Gastroesophageal sphincter (tissue), 4 donors: ENCODE measurements around the gene UGT1A8. TPM values are rescaled to one million over a fixed set of nuclear protein-coding genes. Genes with fewer than 3 reads are reported as not detected.
"Not testable (repeated sequence)": the region's sequence is repeated elsewhere in the genome, so short reads cannot be mapped to it uniquely, and the experiment has no call there.

ENCODE experiments used
- ATAC-seq: fragments of 150-250 bp; one replicate; pipeline ENCODE4 v1.9.1; 2016; ENCODE audit warnings: mild to moderate bottlenecking, moderate library complexity
- H3K27ac ChIP-seq, 4 donors: fragments of 200-600 bp; sonication (generic) in 3 of 4; 1 replicate in 3 of 4; 2 replicates in 1 of 4; pipeline ENCODE4 v1.5.1; 2016 to 2019
- H3K27me3 ChIP-seq: fragments of 200-600 bp; sonication (generic); one replicate; pipeline ENCODE4 v1.5.1; 2019
- H3K36me3 ChIP-seq, 2 donors: fragments of 200-600 bp; sonication (generic); one replicate each; pipeline ENCODE4 v1.5.1; 2019; ENCODE audit warnings: control low read depth in 1 of 2
- H3K4me1 ChIP-seq, 3 donors: fragments of 200-600 bp; sonication (generic); 1 replicate in 2 of 3; 2 replicates in 1 of 3; pipeline ENCODE4 v1.5.1; 2016 to 2019; ENCODE audit warnings: control low read depth in 2 of 3
- H3K4me3 ChIP-seq, 2 donors: fragments of 200-600 bp; sonication (generic); one replicate each; pipeline ENCODE4 v1.5.1; 2019; ENCODE audit warnings: mild to moderate bottlenecking in 1 of 2, moderate library complexity in 1 of 2
- H3K9me3 ChIP-seq, 3 donors: fragments of 200-600 bp; sonication (generic); one replicate each; pipeline ENCODE4 v1.5.1; 2017 to 2019; ENCODE audit warnings: control low read depth in 2 of 3
- EP300 ChIP-seq: sonication (generic); formaldehyde crosslinking; IDR thresholded peaks from one replicate; pipeline ENCODE4 v1.6.1; 2017; ENCODE audit warnings: antibody characterized with exemption, mild to moderate bottlenecking
- POLR2A ChIP-seq, 2 donors: fragments of 450-650 bp; IDR thresholded peaks; one replicate each; pipeline ENCODE4 v1.6.1; 2017; ENCODE audit warnings: antibody characterized with exemption in 2 of 2, mild to moderate bottlenecking in 2 of 2, moderate library complexity in 1 of 2
- POLR2AphosphoS5 ChIP-seq: sonication (generic); formaldehyde crosslinking; IDR thresholded peaks from one replicate; pipeline ENCODE4 v1.6.1; 2017; ENCODE audit warnings: antibody characterized with exemption
- WGBS, 2 donors: methylation state at CpG; one replicate each; pipeline ENCODE4 v1.1.5; 2018; ENCODE audit warnings: low coverage in 1 of 2; 5-methylcytosine and 5-hydroxymethylcytosine counted together
- total RNA-seq, 4 donors: library from RNA; depleted of rRNA; stranded (reverse); fragments of >200 nt; gene quantifications; one replicate each; pipeline ENCODE4 v1.1.0, GENCODE V29; 2016
- TF ChIP-seq, protein P1 (sequence below), 4 experiments: fragments of 200-600 bp in 2 of 4; fragments of 450-650 bp in 2 of 4; sonication (generic) in 1 of 4; IDR thresholded peaks; one replicate each; pipeline ENCODE4 v1.5.1; 2017 to 2019; ENCODE audit warnings: antibody characterized with exemption in 4 of 4, mild to moderate bottlenecking in 2 of 4, moderate library complexity in 2 of 4

Gene UGT1A8
- total RNA-seq, 4 donors from 2014 or later, result not detected

DNA sequence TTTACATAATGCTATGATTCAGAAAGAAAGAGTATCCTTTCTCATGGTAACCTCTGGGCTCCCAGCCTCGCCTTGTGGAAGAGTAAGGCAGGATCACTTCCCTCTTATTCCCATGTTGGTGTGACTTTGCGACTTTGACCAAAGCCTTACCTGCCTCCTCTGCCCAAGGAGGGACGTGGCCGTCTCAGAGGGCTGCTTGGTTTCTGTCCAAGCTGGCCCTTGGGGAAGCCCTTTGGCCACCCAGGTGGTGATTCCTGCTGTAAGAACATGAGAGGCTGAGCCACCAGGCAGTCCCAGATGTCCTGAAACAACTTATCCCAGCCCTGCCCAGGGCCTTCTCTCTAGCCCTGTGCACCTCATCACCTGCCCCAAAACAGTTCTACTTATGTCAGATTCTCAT is 81.3 kb downstream of the UGT1A8 start:
- WGBS, 2 donors, result 53 to 84% methylated on average over 2 to 4 of the region's 4 CpGs
- ATAC-seq, result no peak
- no peaks in the 10 kb centered on the region for H3K27me3 ChIP-seq
- no peak overlapping the region for H3K27ac ChIP-seq
- no peaks in the 10 kb centered on the region for H3K36me3 ChIP-seq
- H3K9me3 ChIP-seq, result no peaks in the 10 kb centered on the region
- no peak overlapping the region for H3K4me3 ChIP-seq
- no peaks in the 10 kb centered on the region for H3K4me1 ChIP-seq
- TF ChIP-seq, protein P1, sequence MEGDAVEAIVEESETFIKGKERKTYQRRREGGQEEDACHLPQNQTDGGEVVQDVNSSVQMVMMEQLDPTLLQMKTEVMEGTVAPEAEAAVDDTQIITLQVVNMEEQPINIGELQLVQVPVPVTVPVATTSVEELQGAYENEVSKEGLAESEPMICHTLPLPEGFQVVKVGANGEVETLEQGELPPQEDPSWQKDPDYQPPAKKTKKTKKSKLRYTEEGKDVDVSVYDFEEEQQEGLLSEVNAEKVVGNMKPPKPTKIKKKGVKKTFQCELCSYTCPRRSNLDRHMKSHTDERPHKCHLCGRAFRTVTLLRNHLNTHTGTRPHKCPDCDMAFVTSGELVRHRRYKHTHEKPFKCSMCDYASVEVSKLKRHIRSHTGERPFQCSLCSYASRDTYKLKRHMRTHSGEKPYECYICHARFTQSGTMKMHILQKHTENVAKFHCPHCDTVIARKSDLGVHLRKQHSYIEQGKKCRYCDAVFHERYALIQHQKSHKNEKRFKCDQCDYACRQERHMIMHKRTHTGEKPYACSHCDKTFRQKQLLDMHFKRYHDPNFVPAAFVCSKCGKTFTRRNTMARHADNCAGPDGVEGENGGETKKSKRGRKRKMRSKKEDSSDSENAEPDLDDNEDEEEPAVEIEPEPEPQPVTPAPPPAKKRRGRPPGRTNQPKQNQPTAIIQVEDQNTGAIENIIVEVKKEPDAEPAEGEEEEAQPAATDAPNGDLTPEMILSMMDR (IDR thresholded peaks at IDR 0.05), result no peak
- TF ChIP-seq POLR2A (IDR thresholded peaks at IDR 0.05), result no peak
- TF ChIP-seq EP300, result no peak
- TF ChIP-seq POLR2AphosphoS5, result no peak

DNA sequence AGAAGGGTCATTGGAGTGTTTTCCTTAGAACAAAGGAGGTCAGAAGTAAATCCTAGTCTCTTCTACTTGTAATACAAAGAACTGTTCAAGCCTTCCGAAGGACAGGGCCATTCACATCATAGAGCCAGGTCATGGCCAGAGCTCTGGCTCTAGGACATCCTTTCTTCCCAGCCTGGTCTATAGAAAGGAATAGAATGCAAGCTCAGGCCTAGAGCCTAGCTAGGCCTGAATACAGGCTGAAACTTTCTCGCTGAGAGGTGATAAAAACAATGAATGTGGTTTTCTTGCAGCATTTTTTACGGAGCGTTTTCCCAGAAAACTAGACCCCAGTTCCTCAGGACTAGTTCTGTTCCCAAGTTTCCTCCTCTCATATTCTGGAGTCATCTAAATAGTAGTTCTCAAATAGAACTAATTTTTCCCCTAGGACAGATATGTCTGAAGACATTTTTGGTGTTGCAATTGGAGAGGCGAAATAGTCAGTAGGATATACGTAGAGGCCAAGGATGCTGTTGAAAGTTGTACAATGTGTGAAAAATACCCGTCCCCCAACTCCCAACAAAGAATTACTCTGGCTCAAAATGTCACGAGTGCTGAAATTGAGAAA is 82.1 kb downstream of the UGT1A8 start:
- no peak for ATAC-seq
- 92 to 100% methylated on average over 3 to 8 of the region's 8 CpGs for WGBS, 2 donors
- TF ChIP-seq, protein P1 (IDR thresholded peaks at IDR 0.05), result no peak
- TF ChIP-seq EP300 (no peak), POLR2A (IDR thresholded peaks at IDR 0.05) (no peak), POLR2AphosphoS5 (no peak)

GRCh38 chr2:233700028-233700635 is 82.7 kb downstream of the UGT1A8 start:
- TF ChIP-seq, protein P1 (IDR thresholded peaks at IDR 0.05), result no peak
- TF ChIP-seq EP300, result no peak
- no peak for TF ChIP-seq POLR2AphosphoS5

More for the DNA sequence above, 82.1 kb downstream of the UGT1A8 start:
- Histone ChIP-seq H3K36me3 (no peaks in the 10 kb centered on the region), H3K9me3 (no peaks in the 10 kb centered on the region), H3K4me1 (no peaks in the 10 kb centered on the region), H3K4me3 (no peak overlapping the region), H3K27me3 (no peaks in the 10 kb centered on the region), H3K27ac (no peak overlapping the region)

GRCh38 chr2:233700842-233701241 is 83.4 kb downstream of the UGT1A8 start:
- H3K27me3 ChIP-seq, H3K9me3 ChIP-seq, H3K4me3 ChIP-seq, H3K27ac ChIP-seq, H3K36me3 ChIP-seq, ATAC-seq, H3K4me1 ChIP-seq: not testable (repeated sequence)
- WGBS, 2 donors, result 86 to 100% methylated on average over 1 to 2 of the region's 5 CpGs

More at GRCh38 chr2:233700028-233700635, 82.7 kb downstream of the UGT1A8 start:
- Histone ChIP-seq H3K9me3 (no peaks in the 10 kb centered on the region), H3K4me3 (no peak overlapping the region), H3K27me3 (no peaks in the 10 kb centered on the region), H3K36me3 (no peaks in the 10 kb centered on the region), H3K27ac (no peak overlapping the region), H3K4me1 (no peaks in the 10 kb centered on the region)
- ATAC-seq, result no peak
- 43% methylated on average over 1 of the region's 1 CpG; no CpG with 5 or more reads in 1 of the 2 donors for WGBS, 2 donors

GRCh38 chr2:233702238-233702637 is 84.8 kb downstream of the UGT1A8 start:
- Histone ChIP-seq H3K4me1 (no peaks in the 10 kb centered on the region), H3K36me3 (no peaks in the 10 kb centered on the region), H3K27ac (no peak overlapping the region), H3K27me3 (peaks cover 5% of the 10 kb centered on the region), H3K9me3 (no peaks in the 10 kb centered on the region), H3K4me3 (no peak overlapping the region)
- 38 to 63% methylated on average over 3 of the region's 3 CpGs for WGBS, 2 donors
- no peak for ATAC-seq
- TF ChIP-seq POLR2AphosphoS5 (no peak), POLR2A (IDR thresholded peaks at IDR 0.05) (no peak), EP300 (no peak)
- TF ChIP-seq, protein P1 (IDR thresholded peaks at IDR 0.05), result no peak
